PC-3 (cell line): ENCODE results near the gene PTBP2. TPM values are rescaled to one million over a fixed set of nuclear protein-coding genes. Genes with fewer than 3 reads are reported as not detected.

Experiments
- ATAC-seq: fragments of 200-7000 bp; cut with Tn5 transposase; 2 replicates; pipeline ENCODE4 v1.9.1; 2020; ENCODE audit warnings: mild to moderate bottlenecking, moderate library complexity
- Bru-seq: library from RNA; stranded (reverse); fragments of 400-500 nt; gene quantifications from one replicate; lab custom pipeline; 2021; lab: Mats Ljungman, UMichigan
- BruChase-seq, 2 experiments: library from RNA; stranded (reverse); fragments of 400-500 nt; gene quantifications; one replicate each; lab custom pipeline; 2021; lab: Mats Ljungman, UMichigan
- BruUV-seq: library from RNA; stranded (reverse); fragments of 400-500 nt; replicated peaks from 2 replicates; lab custom pipeline; 2021; lab: Mats Ljungman, UMichigan
- CTCF ChIA-PET: fragments of 300-600 bp; sonication (Branson Sonifier 250); formaldehyde crosslinking; loops from one replicate; lab custom pipeline; 2022; ENCODE audit warnings: antibody characterized with exemption; lab: Charles Lee
- POLR2A ChIA-PET: fragments of 300-600 bp; sonication (Branson Sonifier 250); formaldehyde crosslinking; loops from one replicate; lab custom pipeline; 2022; ENCODE audit warnings: antibody characterized with exemption; ENCODE audit not compliant: unreplicated experiment; lab: Charles Lee
- DNase-seq: peaks from one replicate; pipeline ENCODE4 v3.0.0-alpha.2; 2015
- H2AFZ ChIP-seq: fragments of 300-600 bp; sonication (generic); 2 replicates; pipeline ENCODE4 v1.6.0; 2016; ENCODE audit warnings: antibody characterized with exemption, low read length
- H3F3A ChIP-seq: fragments of 300-600 bp; sonication (generic); one replicate; pipeline ENCODE4 v1.6.0; 2017; ENCODE audit warnings: antibody characterized with exemption, low read length, control low read depth, mild to moderate bottlenecking; ENCODE audit not compliant: unreplicated experiment
- H3K27ac ChIP-seq: fragments of 300-600 bp; sonication (generic); 2 replicates; pipeline ENCODE4 v1.5.1; 2016; ENCODE audit warnings: mild to moderate bottlenecking, low read length
- H3K27me3 ChIP-seq: fragments of 300-600 bp; sonication (generic); 2 replicates; pipeline ENCODE4 v1.6.1; 2016; ENCODE audit warnings: low read length, mixed read lengths
- H3K36me3 ChIP-seq: fragments of 300-600 bp; sonication (generic); 2 replicates; pipeline ENCODE4 v1.6.1; 2016; ENCODE audit warnings: low read depth, mixed run types, low read length, mixed read lengths
- H3K4me1 ChIP-seq: fragments of 300-600 bp; sonication (generic); 2 replicates; pipeline ENCODE4 v1.5.1; 2016; ENCODE audit warnings: low read length; ENCODE audit not compliant: insufficient read depth
- H3K4me2 ChIP-seq: fragments of 300-600 bp; sonication (generic); 2 replicates; pipeline ENCODE4 v1.6.0; 2016; ENCODE audit warnings: low read length
- H3K4me3 ChIP-seq: fragments of 300-600 bp; sonication (generic); 2 replicates; pipeline ENCODE4 v1.5.1; 2016; ENCODE audit warnings: mild to moderate bottlenecking, low read length, mixed read lengths
- H3K79me2 ChIP-seq: fragments of 300-600 bp; sonication (generic); 2 replicates; pipeline ENCODE4 v1.6.1; 2017; ENCODE audit warnings: low read length, mixed read lengths
- H3K9ac ChIP-seq: fragments of 300-600 bp; sonication (generic); 2 replicates; pipeline ENCODE4 v1.6.0; 2016; ENCODE audit warnings: mild to moderate bottlenecking, low read length
- H3K9me2 ChIP-seq: fragments of 300-600 bp; sonication (generic); replicated peaks from 2 replicates; pipeline ENCODE4 v1.6.1; 2016; ENCODE audit warnings: mixed run types, low read length, mixed read lengths
- H3K9me3 ChIP-seq: fragments of 300-600 bp; sonication (generic); 2 replicates; pipeline ENCODE4 v1.6.1; 2016; ENCODE audit warnings: low read length, mixed read lengths
- H4K20me1 ChIP-seq: fragments of 300-600 bp; sonication (generic); 2 replicates; pipeline ENCODE4 v1.6.1; 2016; ENCODE audit warnings: low read length, mixed read lengths
- EZH2 ChIP-seq: fragments of 300-600 bp; sonication (generic); IDR thresholded peaks from one replicate; pipeline ENCODE4 v1.6.1; 2017; ENCODE audit warnings: antibody characterized with exemption, mild to moderate bottlenecking, low read length; ENCODE audit not compliant: unreplicated experiment
- EZH2phosphoT487 ChIP-seq: fragments of 300-600 bp; sonication (generic); IDR thresholded peaks from 2 replicates; pipeline ENCODE4 v1.6.1; 2018; ENCODE audit warnings: mild to moderate bottlenecking, antibody characterized with exemption, low read length, borderline replicate concordance
- intact Hi-C: fragments of 100-400 bp; cut with micrococcal nuclease; formaldehyde crosslinking; loops from 2 replicates; pipeline ENCODE4 v1.9.0; 2023
- long read RNA-seq: library from polyadenylated mRNA; unstranded; transcript quantifications from one replicate; pipeline ENCODE4 v2.0.0, GENCODE V29; 2021; ENCODE audit not compliant: unreplicated experiment
- total RNA-seq: library from RNA; depleted of rRNA; stranded (reverse); fragments of >200 nt; gene quantifications from 2 replicates; pipeline ENCODE4 v1.2.3, GENCODE V29; 2014; rRNA removed
- TF ChIP-seq, protein P1 (sequence below): fragments of 300-600 bp; sonication (generic); conservative IDR thresholded peaks from 2 replicates; pipeline ENCODE4 v1.5.1; 2017; ENCODE audit warnings: antibody characterized with exemption, low read depth, mild to moderate bottlenecking, low read length

PTBP2 gene, protein sequence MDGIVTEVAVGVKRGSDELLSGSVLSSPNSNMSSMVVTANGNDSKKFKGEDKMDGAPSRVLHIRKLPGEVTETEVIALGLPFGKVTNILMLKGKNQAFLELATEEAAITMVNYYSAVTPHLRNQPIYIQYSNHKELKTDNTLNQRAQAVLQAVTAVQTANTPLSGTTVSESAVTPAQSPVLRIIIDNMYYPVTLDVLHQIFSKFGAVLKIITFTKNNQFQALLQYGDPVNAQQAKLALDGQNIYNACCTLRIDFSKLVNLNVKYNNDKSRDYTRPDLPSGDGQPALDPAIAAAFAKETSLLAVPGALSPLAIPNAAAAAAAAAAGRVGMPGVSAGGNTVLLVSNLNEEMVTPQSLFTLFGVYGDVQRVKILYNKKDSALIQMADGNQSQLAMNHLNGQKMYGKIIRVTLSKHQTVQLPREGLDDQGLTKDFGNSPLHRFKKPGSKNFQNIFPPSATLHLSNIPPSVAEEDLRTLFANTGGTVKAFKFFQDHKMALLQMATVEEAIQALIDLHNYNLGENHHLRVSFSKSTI
- total RNA-seq (14.6 and 18.6 TPM in 2 replicates), Bru-seq, nascent RNA (percentile 91 among the genes with signal in this experiment), BruChase-seq, experiment 1, labeled RNA remaining after a 6-hour chase (percentile 76 among the genes with signal in this experiment), BruChase-seq, experiment 2, labeled RNA remaining after a 2-hour chase (percentile 89 among the genes with signal in this experiment)
- long read RNA-seq, partial matches to known transcripts, result 1 of 7 reads
- long read RNA-seq, other reads (novel, unspliced or antisense), result 4 of 7 reads

DNA sequence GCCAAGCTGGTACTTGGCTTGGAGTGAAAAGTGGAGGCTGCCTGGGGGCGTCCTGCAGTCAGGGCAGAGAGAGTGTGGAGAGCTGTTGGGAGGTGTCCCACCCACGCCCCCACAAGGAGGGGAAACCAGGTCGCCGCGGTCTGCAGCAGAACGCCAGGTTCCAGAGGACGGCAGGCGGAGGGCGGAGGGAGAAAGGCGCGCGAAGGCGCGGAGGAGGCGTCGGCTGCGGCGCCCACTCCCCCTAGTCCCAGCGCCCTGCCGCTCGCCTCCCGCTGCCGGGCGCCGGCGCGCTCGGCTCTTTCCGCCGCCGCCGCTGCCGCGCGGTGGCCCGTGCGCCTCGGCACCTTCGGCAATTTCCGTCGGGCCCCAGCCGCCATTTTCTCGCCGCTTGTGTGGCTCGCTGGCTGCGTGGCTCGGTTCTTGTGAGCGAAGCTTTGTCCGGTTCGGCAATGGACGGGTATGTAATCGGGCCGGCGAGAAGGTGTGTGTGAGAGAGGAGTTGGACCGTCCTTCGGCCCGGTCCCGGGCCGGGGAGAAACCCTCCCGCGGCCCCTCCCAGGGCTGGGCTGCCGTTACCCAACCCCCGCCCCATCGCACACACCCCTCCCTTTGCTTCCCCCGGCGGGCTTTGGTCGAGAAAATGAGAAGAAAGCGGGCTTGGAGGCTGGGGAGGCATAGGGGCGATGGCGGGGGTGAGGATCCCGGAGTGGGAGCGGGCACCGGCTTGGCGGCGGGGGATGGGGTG is at the start of gene PTBP2:
Gene PTBP2 (plus strand): TSS at position 369 of the 745 bp plus-strand sequence. CDS start 81 bp downstream, at position 450.
- H4K20me1 ChIP-seq, result no peaks in the 10 kb centered on the region
- H3K9me3 ChIP-seq, result no peaks in the 10 kb centered on the region
- peak within 1 kb of the TSS; percentile 96 for H3K4me3 ChIP-seq
- ChIA-PET CTCF (no interaction called here), POLR2A (no interaction called here)
- TF ChIP-seq EZH2, result no peak
- TF ChIP-seq EZH2phosphoT487, result no peak
- TF ChIP-seq, protein P1, sequence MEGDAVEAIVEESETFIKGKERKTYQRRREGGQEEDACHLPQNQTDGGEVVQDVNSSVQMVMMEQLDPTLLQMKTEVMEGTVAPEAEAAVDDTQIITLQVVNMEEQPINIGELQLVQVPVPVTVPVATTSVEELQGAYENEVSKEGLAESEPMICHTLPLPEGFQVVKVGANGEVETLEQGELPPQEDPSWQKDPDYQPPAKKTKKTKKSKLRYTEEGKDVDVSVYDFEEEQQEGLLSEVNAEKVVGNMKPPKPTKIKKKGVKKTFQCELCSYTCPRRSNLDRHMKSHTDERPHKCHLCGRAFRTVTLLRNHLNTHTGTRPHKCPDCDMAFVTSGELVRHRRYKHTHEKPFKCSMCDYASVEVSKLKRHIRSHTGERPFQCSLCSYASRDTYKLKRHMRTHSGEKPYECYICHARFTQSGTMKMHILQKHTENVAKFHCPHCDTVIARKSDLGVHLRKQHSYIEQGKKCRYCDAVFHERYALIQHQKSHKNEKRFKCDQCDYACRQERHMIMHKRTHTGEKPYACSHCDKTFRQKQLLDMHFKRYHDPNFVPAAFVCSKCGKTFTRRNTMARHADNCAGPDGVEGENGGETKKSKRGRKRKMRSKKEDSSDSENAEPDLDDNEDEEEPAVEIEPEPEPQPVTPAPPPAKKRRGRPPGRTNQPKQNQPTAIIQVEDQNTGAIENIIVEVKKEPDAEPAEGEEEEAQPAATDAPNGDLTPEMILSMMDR, result no peak
- BruUV-seq, result no TSS peak
- H3K79me2 ChIP-seq, result peaks cover 41% of the 10 kb centered on the region
- 0 out of 2 replicates have a peak, but pooled peaks cover 1% of the 10 kb centered on the region for H3K27me3 ChIP-seq
- H3K9me2 ChIP-seq, result no peaks in the 10 kb centered on the region
- peaks cover 21% of the 10 kb centered on the region for H3K4me1 ChIP-seq
- peaks cover 7% of the 10 kb centered on the region; the same call in 1 of the 2 replicates for H3K36me3 ChIP-seq
- no peaks in the 10 kb centered on the region for H3F3A ChIP-seq
- peak within 1 kb of the TSS; percentile 60 for H3K27ac ChIP-seq
- peak within 1 kb of the TSS; percentile 98 for H2AFZ ChIP-seq
- peak within 1 kb of the TSS; percentile 99 for H3K9ac ChIP-seq
- peak; percentile 84 for DNase-seq
- H3K4me2 ChIP-seq, result peak within 1 kb of the TSS; percentile 93
- intact Hi-C loops, result no loop called here
- ATAC-seq, result peak; percentile 94

DNA sequence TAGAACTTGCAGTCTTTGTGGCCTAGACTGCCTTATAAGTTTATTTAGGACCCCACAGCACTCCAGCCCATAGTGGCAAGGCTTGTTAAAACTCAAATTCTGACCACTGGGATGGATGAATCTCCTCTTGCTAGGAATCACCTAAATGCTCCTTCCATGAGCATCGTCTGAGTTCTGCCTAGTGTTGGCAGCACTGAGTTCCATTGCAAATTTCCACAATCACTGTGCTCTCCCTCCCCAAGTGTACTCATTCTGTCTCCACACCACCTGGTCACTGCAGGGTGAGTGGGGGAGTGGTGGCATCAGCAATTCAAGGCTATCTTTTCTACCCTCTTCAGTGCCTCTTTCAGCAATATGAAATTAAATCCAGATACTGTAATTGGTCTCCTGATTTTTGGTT is 46.7 kb upstream of the PTBP2 start:
- H3K9me2 ChIP-seq, result no peaks in the 10 kb centered on the region
- no peak overlapping the region for H3K4me2 ChIP-seq
- no peak overlapping the region for H3K27ac ChIP-seq
- no peak overlapping the region for H3K4me3 ChIP-seq
- H4K20me1 ChIP-seq, result no peaks in the 10 kb centered on the region
- no peak overlapping the region for H3K9ac ChIP-seq
- no peaks in the 10 kb centered on the region for H3F3A ChIP-seq
- BruUV-seq, result no TSS peak
- TF ChIP-seq EZH2, result no peak
- TF ChIP-seq EZH2phosphoT487, result no peak
- TF ChIP-seq, protein P1, result no peak
- no peak for ATAC-seq
- CTCF ChIA-PET, result no interaction called here
- no peaks in the 10 kb centered on the region for H3K36me3 ChIP-seq
- H3K27me3 ChIP-seq, result 0 out of 2 replicates have a peak, but pooled peaks cover 7% of the 10 kb centered on the region
- H3K9me3 ChIP-seq, result no peaks in the 10 kb centered on the region
- H3K4me1 ChIP-seq, result no peaks in the 10 kb centered on the region
- H3K79me2 ChIP-seq, result no peaks in the 10 kb centered on the region
- no peak overlapping the region for H2AFZ ChIP-seq
- no peak for DNase-seq
- POLR2A ChIA-PET, result no interaction called here
- intact Hi-C loops, result no loop called here
